Measurements from ENCODE around the gene MIF4GD.
"Not testable (repeated sequence)": the region's sequence is repeated elsewhere in the genome, so short reads cannot be mapped to it uniquely, and the experiment has no call there.

The MIF4GD gene

GRCh38 chr17:75261336-75262111 lies 9.5 kb downstream of the MIF4GD start, which contains the start of the genes GGA3 and MRPS7:
TSS of gene GGA3 (minus strand) at chr17:75261606. CDS start at chr17:75261587, 19 bp downstream.
TSS of gene MRPS7 (plus strand) at chr17:75261879. CDS start at chr17:75261901, 22 bp downstream.
- Histone ChIP-seq H3K4me1 (ENCODE audit: insufficient read depth, low read length) (peaks cover 42% of the 10 kb centered on the region), H3K36me3 (ENCODE audit: insufficient read depth, low read length) (peaks cover 38% of the 10 kb centered on the region), H3K4me2 (ENCODE audit: insufficient read depth, low read length) (peak within 1 kb of the TSS; percentile 82), H3K9me3 (ENCODE audit: insufficient read depth, low read length, severe bottlenecking) (no peaks in the 10 kb centered on the region), H4K20me1 (ENCODE audit: insufficient read depth, low read length) (peaks cover 24% of the 10 kb centered on the region), H3K79me2 (ENCODE audit: insufficient read depth, low read length) (peaks cover 72% of the 10 kb centered on the region), H3K27me3 (ENCODE audit: insufficient read depth, low read length, poor library complexity) (no peaks in the 10 kb centered on the region), H3K9ac (ENCODE audit: low read depth, low read length) (peak within 1 kb of the TSS; percentile 81), H3K4me3 (ENCODE audit: low read depth in 1 of 2, low read length in 2 of 2) (peak within 1 kb of the TSS; percentile 67 to 77), H2AFZ (ENCODE audit: low read depth, low read length) (peak within 1 kb of the TSS; percentile 89), H3K27ac (ENCODE audit: low read length) (peak within 1 kb of the TSS; percentile 95)
- TF ChIP-seq CTCF (IDR thresholded peaks at IDR 0.05; ENCODE audit: borderline replicate concordance, extremely low read depth, low read length, poor library complexity, severe bottlenecking) (no peak), EZH2 (IDR thresholded peaks at IDR 0.05; ENCODE audit: borderline replicate concordance, low read depth, low read length, severe bottlenecking) (no peak)
- peak; percentile 96 for DNase-seq
- ATAC-seq (ENCODE audit: insufficient read depth, low read depth) = peak; percentile 92

GRCh38 chr17:75260641-75261335 lies 10.2 kb downstream of the MIF4GD start:
- H3K4me1 ChIP-seq (ENCODE audit: insufficient read depth, low read length) = peaks cover 42% of the 10 kb centered on the region
- peak overlapping the region; percentile 81 for H3K9ac ChIP-seq (ENCODE audit: low read depth, low read length)
- H4K20me1 ChIP-seq (ENCODE audit: insufficient read depth, low read length) = peaks cover 24% of the 10 kb centered on the region
- peak overlapping the region; percentile 89 for H2AFZ ChIP-seq (ENCODE audit: low read depth, low read length)
- ATAC-seq (ENCODE audit: insufficient read depth, low read depth) (peak; percentile 44), DNase-seq (no peak)
- H3K36me3 ChIP-seq (ENCODE audit: insufficient read depth, low read length) = peaks cover 30% of the 10 kb centered on the region
- H3K4me2 ChIP-seq (ENCODE audit: insufficient read depth, low read length) = peak overlapping the region; percentile 82
- TF ChIP-seq CTCF (IDR thresholded peaks at IDR 0.05; ENCODE audit: borderline replicate concordance, extremely low read depth, low read length, poor library complexity, severe bottlenecking) (peak; percentile 34), EZH2 (IDR thresholded peaks at IDR 0.05; ENCODE audit: borderline replicate concordance, low read depth, low read length, severe bottlenecking) (no peak)
- H3K79me2 ChIP-seq (ENCODE audit: insufficient read depth, low read length) = peaks cover 75% of the 10 kb centered on the region
- peak overlapping the region; percentile 67 to 77 for H3K4me3 ChIP-seq (ENCODE audit: low read depth in 1 of 2, low read length in 2 of 2)
- peak overlapping the region; percentile 95 for H3K27ac ChIP-seq (ENCODE audit: low read length)
- no peaks in the 10 kb centered on the region for H3K9me3 ChIP-seq (ENCODE audit: insufficient read depth, low read length, severe bottlenecking)
- no peaks in the 10 kb centered on the region for H3K27me3 ChIP-seq (ENCODE audit: insufficient read depth, low read length, poor library complexity)

GRCh38 chr17:75257228-75257627 lies 13.8 kb downstream of the MIF4GD start:
- H4K20me1 ChIP-seq (ENCODE audit: insufficient read depth, low read length) = peaks cover 24% of the 10 kb centered on the region
- not testable (repeated sequence) for H3K4me3 ChIP-seq (ENCODE audit: low read depth in 1 of 2, low read length in 2 of 2); H3K27ac ChIP-seq (ENCODE audit: low read length); DNase-seq; H2AFZ ChIP-seq (ENCODE audit: low read depth, low read length); ATAC-seq (ENCODE audit: insufficient read depth, low read depth); H3K9ac ChIP-seq (ENCODE audit: low read depth, low read length); H3K27me3 ChIP-seq (ENCODE audit: insufficient read depth, low read length, poor library complexity); H3K36me3 ChIP-seq (ENCODE audit: insufficient read depth, low read length); H3K9me3 ChIP-seq (ENCODE audit: insufficient read depth, low read length, severe bottlenecking); H3K4me2 ChIP-seq (ENCODE audit: insufficient read depth, low read length)
- H3K79me2 ChIP-seq (ENCODE audit: insufficient read depth, low read length) = peaks cover 68% of the 10 kb centered on the region
- peaks cover 28% of the 10 kb centered on the region for H3K4me1 ChIP-seq (ENCODE audit: insufficient read depth, low read length)

GRCh38 chr17:75255954-75256698 lies 14.9 kb downstream of the MIF4GD start:
- not testable (repeated sequence) for H3K9me3 ChIP-seq (ENCODE audit: insufficient read depth, low read length, severe bottlenecking); DNase-seq; ATAC-seq (ENCODE audit: insufficient read depth, low read depth); H3K27me3 ChIP-seq (ENCODE audit: insufficient read depth, low read length, poor library complexity); H3K36me3 ChIP-seq (ENCODE audit: insufficient read depth, low read length); H2AFZ ChIP-seq (ENCODE audit: low read depth, low read length); H3K4me2 ChIP-seq (ENCODE audit: insufficient read depth, low read length); H3K4me3 ChIP-seq (ENCODE audit: low read depth in 1 of 2, low read length in 2 of 2); H3K27ac ChIP-seq (ENCODE audit: low read length); H3K9ac ChIP-seq (ENCODE audit: low read depth, low read length)
- Histone ChIP-seq H4K20me1 (ENCODE audit: insufficient read depth, low read length) (peaks cover 27% of the 10 kb centered on the region), H3K4me1 (ENCODE audit: insufficient read depth, low read length) (peaks cover 27% of the 10 kb centered on the region), H3K79me2 (ENCODE audit: insufficient read depth, low read length) (peaks cover 71% of the 10 kb centered on the region)
